Ishikawa (cell line): ENCODE data around the gene MRGPRF.

Source experiments
- CEBPB ChIP-seq: IDR thresholded peaks from 2 replicates; pipeline ENCODE4 v1.6.1; 2012
- CREB1 ChIP-seq: IDR thresholded peaks from 2 replicates; pipeline ENCODE4 v1.6.1; 2012; ENCODE audit warnings: low read depth
- EGR1 ChIP-seq: IDR thresholded peaks from 2 replicates; pipeline ENCODE4 v1.6.1; 2012
- EP300 ChIP-seq: IDR thresholded peaks from 2 replicates; pipeline ENCODE4 v1.6.1; 2012; ENCODE audit warnings: borderline replicate concordance
- FOXM1 ChIP-seq: IDR thresholded peaks from 2 replicates; pipeline ENCODE4 v1.6.1; 2012; ENCODE audit warnings: low read depth, borderline replicate concordance
- NFIC ChIP-seq: IDR thresholded peaks from 2 replicates; pipeline ENCODE4 v1.6.1; 2012
- RAD21 ChIP-seq: IDR thresholded peaks from 2 replicates; pipeline ENCODE4 v1.6.1; 2012; ENCODE audit warnings: low read depth
- TAF1 ChIP-seq: IDR thresholded peaks from 2 replicates; pipeline ENCODE4 v1.6.1; 2012; ENCODE audit warnings: low read depth, mild to moderate bottlenecking
- TCF12 ChIP-seq: IDR thresholded peaks from 2 replicates; pipeline ENCODE4 v1.6.1; 2012; ENCODE audit warnings: low read depth
- TEAD4 ChIP-seq: IDR thresholded peaks from 2 replicates; pipeline ENCODE4 v1.6.1; 2012
- YY1 ChIP-seq: IDR thresholded peaks from 2 replicates; pipeline ENCODE4 v1.6.1; 2012; ENCODE audit warnings: low read depth
- ZBTB7A ChIP-seq: IDR thresholded peaks from 2 replicates; pipeline ENCODE4 v1.6.1; 2012; ENCODE audit warnings: low read depth
- TF ChIP-seq, protein P1 (sequence below): IDR thresholded peaks from 2 replicates; pipeline ENCODE4 v1.6.1; 2012
- TF ChIP-seq, protein P2 (sequence below): IDR thresholded peaks from 2 replicates; pipeline ENCODE4 v1.6.1; 2012
- TF ChIP-seq, protein P3 (sequence below): IDR thresholded peaks from 2 replicates; pipeline ENCODE4 v1.6.1; 2012; ENCODE audit warnings: low read depth, mild to moderate bottlenecking

MRGPRF gene

DNA sequence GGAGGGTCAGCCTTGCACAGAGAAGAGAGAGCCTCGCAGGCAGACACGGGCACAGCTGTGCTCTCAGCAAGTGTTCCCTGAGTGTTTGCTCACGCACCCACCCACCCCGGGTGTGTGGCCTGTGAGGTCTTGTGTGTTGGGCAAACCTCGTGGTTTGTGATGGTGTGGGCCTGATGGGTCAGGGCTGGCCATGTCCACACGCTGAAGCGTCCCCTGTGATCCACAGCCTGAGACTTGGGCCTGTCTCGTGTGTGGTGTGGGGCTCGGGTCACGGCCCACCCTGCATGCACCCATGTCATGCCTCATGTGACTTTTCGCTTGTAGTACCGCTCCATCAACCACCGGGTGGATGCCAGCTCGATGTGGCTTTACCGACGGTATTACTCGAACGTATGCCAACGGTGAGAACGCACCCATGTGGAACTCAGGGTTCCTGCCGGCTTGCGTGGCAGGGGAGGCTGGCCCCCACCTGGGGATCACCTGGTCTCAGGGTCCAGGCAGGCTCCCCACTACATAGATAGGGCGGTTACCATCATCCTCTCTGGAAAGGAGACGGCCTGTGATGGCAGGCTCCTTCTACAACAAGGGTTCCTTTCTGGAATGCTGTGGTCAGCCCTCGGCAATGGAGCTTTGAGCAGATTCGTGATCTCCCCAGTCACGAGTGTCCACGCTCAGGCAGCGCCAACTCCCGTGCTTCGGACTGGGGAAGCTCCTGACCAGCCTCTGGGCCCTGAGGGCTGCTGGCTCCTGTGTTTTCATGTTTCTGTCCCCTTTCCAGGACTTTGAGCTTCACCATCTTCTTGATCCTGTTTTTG lies 41.6 kb upstream of the MRGPRF start:
- TF ChIP-seq TEAD4 (no peak), YY1 (no peak), RAD21 (no peak), TCF12 (no peak), CEBPB (no peak), NFIC (no peak), EP300 (no peak), CREB1 (no peak), TAF1 (no peak), ZBTB7A (no peak), FOXM1 (no peak), EGR1 (no peak)
- TF ChIP-seq, protein P1, sequence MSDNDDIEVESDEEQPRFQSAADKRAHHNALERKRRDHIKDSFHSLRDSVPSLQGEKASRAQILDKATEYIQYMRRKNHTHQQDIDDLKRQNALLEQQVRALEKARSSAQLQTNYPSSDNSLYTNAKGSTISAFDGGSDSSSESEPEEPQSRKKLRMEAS, result no peak
- TF ChIP-seq, protein P2, sequence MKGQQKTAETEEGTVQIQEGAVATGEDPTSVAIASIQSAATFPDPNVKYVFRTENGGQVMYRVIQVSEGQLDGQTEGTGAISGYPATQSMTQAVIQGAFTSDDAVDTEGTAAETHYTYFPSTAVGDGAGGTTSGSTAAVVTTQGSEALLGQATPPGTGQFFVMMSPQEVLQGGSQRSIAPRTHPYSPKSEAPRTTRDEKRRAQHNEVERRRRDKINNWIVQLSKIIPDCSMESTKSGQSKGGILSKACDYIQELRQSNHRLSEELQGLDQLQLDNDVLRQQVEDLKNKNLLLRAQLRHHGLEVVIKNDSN, result no peak
- TF ChIP-seq, protein P3, sequence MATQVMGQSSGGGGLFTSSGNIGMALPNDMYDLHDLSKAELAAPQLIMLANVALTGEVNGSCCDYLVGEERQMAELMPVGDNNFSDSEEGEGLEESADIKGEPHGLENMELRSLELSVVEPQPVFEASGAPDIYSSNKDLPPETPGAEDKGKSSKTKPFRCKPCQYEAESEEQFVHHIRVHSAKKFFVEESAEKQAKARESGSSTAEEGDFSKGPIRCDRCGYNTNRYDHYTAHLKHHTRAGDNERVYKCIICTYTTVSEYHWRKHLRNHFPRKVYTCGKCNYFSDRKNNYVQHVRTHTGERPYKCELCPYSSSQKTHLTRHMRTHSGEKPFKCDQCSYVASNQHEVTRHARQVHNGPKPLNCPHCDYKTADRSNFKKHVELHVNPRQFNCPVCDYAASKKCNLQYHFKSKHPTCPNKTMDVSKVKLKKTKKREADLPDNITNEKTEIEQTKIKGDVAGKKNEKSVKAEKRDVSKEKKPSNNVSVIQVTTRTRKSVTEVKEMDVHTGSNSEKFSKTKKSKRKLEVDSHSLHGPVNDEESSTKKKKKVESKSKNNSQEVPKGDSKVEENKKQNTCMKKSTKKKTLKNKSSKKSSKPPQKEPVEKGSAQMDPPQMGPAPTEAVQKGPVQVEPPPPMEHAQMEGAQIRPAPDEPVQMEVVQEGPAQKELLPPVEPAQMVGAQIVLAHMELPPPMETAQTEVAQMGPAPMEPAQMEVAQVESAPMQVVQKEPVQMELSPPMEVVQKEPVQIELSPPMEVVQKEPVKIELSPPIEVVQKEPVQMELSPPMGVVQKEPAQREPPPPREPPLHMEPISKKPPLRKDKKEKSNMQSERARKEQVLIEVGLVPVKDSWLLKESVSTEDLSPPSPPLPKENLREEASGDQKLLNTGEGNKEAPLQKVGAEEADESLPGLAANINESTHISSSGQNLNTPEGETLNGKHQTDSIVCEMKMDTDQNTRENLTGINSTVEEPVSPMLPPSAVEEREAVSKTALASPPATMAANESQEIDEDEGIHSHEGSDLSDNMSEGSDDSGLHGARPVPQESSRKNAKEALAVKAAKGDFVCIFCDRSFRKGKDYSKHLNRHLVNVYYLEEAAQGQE, result no peak

DNA sequence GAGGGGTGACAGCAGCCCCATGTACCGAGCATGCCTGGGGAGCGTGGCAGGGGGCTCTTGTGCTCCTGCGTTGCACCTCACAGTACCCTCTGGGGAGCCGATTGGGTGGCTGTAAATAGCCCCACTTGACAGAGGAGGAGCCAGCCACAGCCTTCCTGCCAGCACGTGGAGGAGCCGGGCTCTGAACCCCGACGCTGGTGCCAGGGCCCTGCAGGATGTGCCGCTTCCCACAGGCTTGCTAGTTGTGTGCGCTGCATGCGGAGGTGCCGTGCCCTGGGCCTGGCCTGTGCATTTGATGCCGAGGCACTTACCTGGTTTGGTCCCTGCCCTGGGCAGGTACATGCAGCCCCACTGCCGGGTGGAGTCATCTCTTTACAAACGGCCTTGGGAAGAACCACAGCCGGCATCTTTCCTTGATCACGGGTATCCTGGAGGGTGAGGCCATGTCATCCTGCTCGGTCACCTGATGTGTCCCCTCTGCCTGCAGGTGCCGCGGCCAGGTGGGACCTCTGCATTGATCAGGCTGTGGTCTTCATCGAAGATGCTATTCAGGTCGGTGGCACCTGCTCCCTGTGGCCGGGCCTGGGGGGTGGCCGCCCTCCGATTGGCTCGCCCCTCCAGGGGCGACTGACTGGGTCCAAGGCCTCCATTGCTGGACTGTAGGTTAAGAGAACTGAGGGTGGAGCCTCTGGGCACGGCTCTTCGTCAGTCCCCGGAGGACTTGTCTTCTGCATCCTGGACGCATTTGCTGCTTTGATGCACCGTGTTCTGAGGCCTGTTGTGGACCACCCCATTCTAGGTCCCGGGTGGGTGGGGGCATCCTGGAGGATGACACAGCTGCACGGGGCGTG lies 40.7 kb upstream of the MRGPRF start:
- TF ChIP-seq EGR1, result no peak

DNA sequence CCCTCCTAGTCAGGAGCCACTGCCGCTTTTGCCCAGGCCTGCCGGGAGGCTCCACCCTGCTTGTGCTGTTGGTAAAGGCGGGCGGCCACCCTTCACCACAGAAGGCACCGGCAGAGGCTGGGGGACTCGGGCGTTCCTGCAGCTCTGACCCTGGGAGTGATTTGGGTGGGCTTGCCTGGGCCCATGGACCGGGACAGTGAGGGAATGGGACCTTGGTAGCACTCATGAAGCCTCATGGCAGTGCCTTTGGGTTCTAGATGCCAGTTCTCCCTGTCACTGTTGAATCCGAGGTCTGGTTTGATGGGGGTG lies 40.1 kb upstream of the MRGPRF start:
- TF ChIP-seq, protein P3, result no peak
- TF ChIP-seq EP300, result no peak
- no peak for TF ChIP-seq EGR1
- TF ChIP-seq CREB1, result no peak
- TF ChIP-seq FOXM1, result no peak
- no peak for TF ChIP-seq YY1
- TF ChIP-seq, protein P2, result no peak
- TF ChIP-seq RAD21, result no peak
- no peak for TF ChIP-seq TAF1

DNA sequence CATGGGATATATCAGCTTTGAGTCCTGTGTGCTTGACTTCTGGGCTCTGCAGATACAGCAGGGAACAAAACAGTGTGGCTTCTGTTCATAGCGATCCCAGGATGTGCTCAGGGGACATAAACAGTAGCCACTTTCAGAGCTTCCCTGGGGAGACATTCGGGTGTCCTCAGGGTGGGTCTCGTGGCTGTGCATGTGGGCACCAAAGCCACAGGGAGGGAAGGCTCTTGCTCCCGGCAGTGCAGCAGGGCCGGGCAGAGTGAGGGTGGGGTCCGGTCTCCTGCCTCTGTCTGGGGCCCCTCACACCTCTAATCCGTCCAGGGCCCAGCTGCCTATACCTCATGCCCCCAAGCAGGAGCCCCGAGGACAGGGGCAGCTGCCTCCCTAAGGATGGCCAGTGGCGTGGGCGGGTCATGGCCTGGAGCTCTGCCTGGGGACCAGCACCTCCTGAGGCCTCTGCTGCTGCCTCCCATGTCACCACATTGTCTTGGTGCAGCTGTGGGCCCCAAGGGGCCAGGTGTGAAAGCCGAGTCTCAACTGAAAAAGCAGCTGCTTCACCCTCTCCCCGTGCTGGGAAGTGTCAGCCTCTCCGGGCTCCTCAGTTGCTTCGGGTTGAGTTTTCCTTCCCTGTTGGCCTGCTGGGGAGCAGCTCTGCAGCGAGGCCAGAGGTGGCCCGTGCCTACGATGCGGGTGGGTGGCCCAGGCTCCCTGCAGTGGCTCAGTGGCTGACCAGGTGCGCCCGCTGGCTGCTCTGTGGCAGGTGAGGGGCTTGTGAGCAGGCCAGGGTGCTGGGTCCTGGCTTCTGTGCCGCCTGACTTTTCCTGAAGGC lies 39.5 kb upstream of the MRGPRF start:
- TF ChIP-seq, protein P2, result no peak
- TF ChIP-seq TAF1 (no peak), ZBTB7A (no peak), NFIC (no peak), TCF12 (no peak), EP300 (no peak), TEAD4 (no peak), EGR1 (no peak), CREB1 (no peak), FOXM1 (no peak), YY1 (no peak), RAD21 (no peak), CEBPB (no peak)
- TF ChIP-seq, protein P1, result no peak
- TF ChIP-seq, protein P3, result no peak
